Myocyte (in vitro differentiated cells): ENCODE data around the gene TIMM22. TPM values are rescaled to one million over a fixed set of nuclear protein-coding genes. Genes with fewer than 3 reads are reported as not detected.
A peak's percentile ranks its signal among the peaks of the same experiment; 100 is the strongest.
"Not testable (repeated sequence)": the region's sequence is repeated elsewhere in the genome, so short reads cannot be mapped to it uniquely, and the experiment has no call there.

Source experiments
- DNase-seq: peaks from one replicate; pipeline ENCODE4 v3.0.0-alpha.2; 2012; ENCODE audit warnings: low read depth
- total RNA-seq: library from RNA; depleted of rRNA; stranded (reverse); fragments of >200 nt; gene quantifications from 2 replicates; pipeline ENCODE4 v1.2.3, GENCODE V29; 2014

Gene TIMM22
- total RNA-seq, 1 donor from 2014 or later = 36.7 TPM

DNA sequence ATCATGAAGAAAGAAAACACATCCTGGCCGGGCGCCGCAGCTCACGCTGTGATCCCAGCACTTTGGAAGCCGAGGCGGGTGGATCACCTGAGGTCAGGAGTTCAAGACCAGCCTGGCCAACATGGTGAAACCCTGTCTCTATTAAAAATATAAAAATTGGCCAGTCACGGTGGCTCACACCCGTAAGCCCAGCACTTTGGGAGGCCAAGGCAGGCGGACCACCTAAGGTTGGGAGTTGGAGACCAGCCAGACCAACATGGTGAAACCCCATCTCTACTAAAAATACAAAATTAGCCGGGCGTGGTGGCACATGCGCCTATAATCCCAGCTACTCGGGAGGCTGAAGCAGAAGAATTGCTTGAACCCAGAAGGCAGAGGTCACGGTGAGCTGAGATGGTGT lies 25.1 kb upstream of the TIMM22 start:
- DNase-seq = not testable (repeated sequence)

DNA sequence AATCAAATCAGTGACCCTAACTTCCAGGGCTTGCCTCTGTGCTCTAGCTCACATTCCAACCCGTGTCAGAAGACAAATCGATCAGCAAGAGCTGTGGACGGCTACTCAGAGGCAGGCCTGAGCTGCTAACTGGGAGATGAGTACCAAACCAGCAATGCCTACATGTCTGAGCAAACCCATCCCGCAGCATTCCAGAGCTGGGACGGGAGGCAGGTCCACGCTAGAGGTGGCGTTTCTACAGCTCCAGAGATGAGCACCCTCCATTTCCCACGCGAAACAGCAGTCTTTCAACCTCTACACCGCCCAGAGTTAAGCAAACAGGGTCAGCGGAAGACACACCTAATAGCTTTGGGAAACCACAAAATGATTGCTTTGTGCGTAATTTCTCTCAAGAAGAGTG lies 23.9 kb upstream of the TIMM22 start:
- no peak for DNase-seq

DNA sequence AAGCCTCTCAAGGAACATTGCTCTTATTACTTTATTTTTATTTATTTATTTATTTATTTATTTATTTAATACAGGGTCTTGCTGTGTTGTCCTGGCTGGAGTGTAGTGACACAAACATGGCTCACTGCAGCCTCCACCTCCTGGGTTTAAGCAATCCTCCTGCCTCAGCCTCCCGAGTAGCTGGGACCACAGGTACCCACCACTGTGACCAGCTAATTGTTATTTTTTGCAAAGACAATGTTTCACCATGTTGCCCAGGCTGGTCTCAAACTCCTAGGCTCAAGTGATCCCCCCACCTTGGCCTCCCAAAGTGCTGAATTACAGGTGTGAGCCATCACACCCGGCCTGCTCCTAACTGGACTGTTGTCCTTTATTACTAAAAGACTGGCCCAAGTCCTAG lies 22.2 kb upstream of the TIMM22 start:
- DNase-seq = not testable (repeated sequence)

DNA sequence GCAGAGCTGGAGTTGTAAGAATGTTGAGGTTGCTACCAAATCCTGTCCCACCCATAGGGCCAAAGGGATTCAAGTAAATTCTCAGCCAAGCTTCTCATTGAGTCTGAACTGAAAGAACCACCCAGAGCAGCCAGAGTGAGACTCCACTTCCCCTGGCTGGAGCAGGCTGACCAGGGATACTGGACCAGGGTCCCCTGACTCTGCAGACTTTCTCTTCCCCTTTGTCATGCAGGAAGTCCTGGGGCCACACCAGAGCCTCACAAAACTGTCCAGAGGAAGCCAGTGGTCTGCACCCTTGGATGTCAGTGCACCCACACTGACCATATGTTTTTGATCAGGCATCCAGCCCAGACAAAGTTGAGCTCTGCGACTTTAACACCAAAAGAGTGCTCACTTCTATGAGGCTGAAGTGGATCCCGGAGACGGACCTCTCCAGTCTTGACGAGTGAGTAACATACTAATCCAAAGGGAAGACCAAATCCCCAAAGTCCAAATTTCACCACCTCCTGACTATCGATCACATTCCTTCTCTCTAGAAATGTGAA lies 21.5 kb upstream of the TIMM22 start:
- no peak for DNase-seq

DNA sequence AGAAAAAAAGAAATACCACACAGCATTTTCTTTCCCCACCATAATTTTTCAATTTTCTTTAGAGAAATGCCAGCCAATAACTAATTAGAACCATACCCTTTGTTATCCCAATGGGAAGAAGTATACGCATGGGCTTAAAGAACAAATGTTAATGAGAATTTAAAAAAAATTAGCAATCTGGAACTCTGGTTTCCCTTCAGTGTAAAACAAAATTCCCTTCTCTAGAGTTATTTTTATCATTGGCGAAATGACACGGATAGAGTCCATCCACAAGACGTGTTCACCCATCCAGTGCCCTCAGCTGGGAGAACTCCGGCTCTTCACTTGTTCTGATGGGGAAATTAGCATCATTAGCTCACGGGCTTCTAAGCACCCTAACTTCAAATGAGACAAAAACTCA lies 20.6 kb upstream of the TIMM22 start:
- DNase-seq = no peak

DNA sequence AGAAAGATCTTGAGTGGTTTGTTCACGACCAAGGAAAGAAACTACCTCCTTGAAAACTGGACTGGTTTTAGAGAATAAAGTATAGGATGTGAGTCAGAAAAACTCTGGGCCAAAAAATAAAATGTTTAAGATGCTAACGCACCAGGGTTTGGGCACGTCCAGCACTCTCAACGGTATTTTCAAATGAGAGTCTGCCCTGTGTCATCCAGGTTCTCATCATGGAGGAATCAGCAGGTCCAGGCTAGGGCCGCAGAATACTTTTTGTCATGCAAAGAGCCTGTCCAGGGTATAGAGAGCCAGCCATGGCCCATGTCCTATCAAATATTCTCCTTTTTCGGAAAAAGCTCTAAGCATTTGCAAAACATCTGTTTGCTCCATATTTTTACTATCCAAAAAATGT lies 19.8 kb upstream of the TIMM22 start:
- no peak for DNase-seq

DNA sequence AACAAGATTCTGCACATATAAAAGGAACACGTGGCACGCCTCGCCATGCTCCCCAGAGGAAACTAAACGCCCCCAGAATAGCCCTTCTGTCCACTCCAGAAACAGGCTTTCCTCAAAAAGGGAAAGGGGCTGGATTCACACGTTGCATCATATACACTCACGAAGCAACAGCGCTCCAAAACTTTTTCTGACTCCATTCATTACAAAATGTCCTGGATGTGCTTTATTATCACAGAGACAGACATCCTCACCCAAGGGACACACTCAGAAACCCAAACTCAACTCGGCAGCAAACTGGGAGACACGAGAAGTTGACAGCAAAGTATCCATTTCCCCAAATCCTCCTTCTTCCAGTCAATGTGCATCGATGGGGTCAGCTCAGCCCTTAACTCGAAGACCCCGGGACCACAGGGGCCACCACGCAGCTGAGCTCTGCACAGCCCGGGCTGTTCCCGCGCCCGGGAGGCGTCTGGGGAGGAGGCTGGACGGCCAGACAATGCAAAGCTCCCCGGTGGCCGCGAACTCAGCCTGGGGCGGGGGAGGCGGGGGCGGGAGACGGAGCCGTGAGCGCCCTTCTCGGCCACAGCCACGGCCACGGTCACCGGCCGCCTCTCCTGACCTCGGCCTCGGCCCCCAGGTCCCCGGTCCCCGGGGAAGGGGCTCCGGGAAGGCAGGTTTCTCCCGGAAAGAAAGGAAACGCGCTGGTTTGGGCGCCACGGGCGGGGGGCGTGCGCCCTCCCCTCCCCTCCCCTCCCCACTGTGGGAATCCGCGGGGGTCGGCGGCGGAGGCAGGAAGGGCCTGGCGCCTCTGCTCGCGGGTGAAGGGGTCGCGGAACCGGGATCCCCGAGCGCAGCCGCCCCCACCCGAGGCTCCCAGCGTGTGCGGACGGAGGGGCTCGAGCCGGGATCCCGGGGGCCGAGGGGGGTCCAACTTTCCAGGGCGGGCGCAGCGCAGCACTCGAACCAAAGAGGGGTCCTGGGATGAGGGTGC lies 18.5 kb upstream of the TIMM22 start:
- DNase-seq = no peak

DNA sequence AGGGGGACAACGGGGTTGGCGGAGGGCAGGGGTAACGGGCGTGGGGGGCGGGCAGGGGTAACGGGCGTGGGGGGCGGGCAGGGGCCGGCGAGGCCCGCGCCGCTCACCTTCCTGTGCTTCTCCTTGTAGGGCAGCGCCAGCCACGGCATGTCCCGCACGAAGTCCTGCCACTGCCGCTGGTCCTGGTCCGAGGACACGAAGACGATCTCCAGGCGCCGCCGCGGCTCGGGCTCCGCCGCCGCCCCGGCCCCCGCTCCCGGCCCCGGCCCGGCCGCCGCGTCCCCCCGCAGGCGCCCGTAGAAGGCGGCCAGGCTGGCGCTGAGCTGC lies 17.8 kb upstream of the TIMM22 start:
- DNase-seq = no peak

DNA sequence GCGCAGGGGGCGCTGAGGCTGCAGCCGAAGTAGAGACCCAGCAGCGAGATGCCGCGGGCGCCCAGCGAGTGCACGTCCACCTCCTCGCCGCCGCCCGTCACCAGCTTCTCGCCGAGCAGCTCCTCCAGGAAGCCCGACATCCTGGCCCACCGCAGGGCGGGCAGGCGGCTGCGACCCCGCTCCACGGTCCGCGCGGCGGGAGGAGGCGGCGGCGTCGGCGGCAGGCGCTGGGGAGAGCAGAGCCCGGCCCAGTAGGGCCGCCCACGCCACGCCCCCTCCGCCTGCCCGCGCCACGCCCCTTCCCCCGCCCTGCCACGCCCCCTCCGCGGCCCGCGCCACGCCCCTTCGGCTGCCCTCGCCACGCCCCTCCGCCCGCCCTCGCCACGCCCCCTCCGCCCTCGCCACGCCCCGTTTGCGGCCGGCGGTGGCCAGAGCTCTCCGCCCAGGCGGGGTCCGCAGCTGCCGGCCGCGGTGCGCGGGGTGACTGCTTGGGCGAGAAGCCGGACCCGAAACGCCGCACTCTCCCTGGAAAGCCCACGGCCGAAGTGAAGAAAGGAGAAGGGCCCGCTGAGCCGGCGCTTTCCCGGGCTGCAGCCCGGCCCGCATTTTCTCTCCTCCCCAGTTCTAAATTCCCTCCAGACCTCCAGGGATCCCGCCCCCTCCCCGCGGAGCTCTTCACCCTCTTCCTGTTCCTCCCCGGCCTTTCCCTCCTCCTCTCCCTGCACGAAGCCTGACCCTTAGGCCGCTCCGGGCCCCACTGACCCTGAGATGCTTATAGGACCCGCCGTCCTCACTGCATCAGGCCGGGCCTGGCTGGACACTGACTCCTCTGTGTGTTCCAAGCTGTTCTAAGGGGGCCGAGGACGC lies 17.2 kb upstream of the TIMM22 start, which contains the start of gene NXN:
Gene NXN (minus strand): TSS at position 238 of the 867 bp plus-strand sequence.
- peak; percentile 79 for DNase-seq

DNA sequence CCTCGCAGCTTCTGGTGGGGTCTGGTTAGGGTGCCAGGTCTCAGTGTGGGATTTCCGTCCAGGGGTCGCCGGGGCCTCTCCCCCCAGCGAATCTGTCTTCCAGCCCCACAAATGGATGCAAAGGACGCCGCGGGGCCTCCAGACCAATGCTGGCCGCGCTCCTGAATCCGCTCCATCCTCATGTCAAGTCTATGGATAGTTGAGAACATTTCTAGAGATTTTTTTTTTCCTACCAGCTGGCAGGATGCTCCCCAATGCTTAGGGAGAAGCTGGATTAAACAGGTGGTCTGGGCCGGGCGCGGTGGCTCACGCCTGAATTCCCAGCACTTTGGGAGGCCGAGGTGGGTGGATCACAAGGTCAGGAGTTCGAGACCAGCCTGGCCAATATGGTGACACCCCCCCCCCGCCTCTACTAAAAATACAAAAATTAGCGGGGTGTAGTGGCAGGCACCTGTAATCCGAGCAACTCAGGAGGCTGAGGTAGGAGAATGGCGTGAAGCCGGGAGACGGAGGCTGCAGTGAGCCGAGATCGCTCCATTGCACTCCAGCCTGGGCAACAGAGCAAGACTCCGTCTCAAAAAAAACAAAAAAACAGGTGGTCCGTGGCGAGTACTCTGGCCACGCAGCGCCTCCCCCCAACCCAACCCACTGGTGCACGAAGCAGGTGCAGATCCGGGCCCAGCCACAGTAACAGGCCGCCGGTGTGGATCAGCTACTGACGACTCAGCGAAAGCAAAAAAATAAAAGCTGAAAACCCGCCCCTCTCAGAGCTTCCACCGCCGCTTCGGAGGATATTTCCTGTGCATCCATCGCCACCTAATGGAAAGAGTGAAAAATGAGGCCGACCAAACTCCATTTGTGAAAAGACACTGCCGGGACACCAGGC lies 16.3 kb upstream of the TIMM22 start:
- DNase-seq = peak; percentile 92

DNA sequence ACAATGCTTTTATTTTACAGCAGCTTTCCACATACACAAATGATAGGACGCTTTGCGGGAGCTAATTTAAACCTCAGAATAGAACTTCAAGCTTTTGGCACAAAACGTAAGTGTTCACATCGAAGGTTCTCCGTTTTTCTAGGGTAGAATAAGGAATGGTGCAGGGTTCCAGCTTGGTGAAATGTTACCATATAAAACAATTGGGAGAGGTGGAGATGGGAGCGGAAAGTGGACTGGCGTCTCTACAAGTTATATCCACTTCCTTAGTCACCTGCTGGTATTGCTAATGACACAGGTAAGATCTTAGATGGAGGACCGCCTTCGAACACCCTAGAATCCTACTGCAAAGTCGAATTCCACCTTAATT lies 15.7 kb upstream of the TIMM22 start:
- DNase-seq = no peak

DNA sequence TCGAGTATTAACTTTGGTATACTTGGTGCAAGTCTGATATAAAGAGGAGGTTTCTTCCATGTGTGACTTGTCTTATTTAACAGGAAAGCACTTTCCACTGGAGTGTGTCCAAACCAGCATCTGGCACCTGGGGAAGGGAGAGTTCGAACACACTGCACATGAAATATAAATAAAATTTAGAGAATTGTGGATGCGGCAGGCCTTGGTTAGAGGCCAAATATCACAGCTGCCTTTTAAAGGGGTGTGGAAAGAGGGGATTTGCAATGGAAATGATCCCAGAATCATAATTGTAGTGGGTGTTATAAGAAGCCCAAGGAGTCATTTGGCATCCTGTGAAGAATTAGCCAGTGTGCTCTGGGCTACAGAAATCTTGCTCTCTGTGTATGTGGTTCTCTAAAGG lies 13.0 kb upstream of the TIMM22 start:
- DNase-seq = no peak

DNA sequence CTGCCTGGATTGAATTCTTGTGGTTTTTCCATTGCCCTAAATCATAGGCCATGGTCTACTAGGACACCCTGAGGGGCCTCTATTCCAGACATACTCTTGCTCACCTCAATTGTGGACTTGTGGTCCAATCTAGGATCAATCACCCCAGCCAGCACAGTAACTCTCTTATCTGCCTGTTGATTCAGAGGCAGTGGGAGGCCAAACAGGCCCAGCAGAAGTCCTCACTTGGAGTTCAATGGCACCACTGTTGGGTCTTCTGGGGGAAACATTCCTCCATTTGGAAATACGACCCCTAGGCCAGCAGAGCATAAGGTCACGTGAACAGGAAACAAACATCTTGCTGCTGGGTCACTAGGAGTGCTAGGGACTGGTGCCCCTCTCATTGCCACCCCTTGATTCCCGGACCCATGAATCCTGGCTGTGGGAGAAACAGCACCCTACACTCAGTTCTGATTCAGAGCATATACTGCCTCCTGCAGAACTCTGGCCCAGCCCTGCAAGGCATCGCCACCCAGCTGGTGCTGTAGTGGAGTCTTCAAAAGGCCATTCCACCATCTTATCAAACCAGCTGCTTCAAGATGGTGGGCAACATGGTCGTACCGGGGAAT lies 10.5 kb upstream of the TIMM22 start:
- DNase-seq = no peak

DNA sequence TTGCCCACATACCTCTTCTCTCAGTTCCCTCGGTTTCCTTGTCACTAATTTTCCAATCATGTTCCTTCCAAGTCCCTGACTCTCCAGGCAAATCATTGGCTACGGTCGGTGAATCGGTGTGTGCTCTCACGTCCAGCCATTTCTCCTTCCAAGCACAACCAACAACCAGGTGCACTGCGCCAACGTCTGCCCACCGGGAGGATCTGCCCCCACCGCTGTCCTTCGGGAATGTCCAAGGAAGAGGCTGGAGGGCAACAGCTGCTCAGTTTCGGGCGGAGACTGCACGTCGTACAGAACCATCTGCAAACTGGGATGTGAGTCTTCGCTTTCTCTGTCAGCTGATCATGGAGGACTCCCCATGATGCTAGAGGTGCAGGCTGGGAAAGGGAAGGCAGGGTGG lies 9.0 kb upstream of the TIMM22 start:
- DNase-seq = no peak

DNA sequence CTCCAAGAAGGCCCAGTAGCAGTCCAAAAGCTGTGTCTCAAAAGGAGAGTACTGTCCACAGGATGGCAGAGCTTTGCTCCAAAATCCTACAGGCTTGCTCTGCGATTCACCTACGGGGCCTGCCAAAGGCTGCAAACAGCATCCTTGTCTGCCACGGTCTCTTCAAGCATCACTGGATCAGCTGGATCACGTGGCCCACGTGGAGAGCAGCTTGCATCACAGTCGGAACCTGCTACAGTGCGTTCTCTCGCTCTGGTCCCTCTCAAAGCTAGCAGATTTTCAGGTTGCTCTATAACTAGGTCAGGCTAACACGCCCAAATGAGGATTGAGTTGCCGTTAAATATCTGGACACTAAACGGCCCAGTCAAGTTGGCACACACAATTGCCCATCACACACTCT lies 8.4 kb upstream of the TIMM22 start:
- DNase-seq = no peak

DNA sequence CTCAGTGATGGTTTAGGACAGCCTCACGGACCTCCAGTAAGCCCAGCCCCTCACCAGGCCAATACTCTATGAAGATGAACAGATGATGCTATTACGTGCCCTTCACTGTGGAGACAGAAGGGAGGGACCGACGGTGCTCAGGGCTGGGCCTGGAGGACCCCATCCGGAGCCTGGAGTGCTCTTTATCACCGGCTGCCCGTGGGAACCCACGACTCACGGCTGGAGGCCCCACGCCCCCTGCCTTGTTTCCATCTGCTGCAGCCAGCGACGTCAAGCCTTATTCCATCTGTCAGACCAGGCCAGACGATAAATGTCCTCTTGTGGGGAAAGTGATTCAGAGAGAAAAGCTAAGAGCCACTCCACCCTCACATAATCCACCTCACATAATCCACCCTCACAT lies 4.0 kb upstream of the TIMM22 start:
- no peak for DNase-seq

DNA sequence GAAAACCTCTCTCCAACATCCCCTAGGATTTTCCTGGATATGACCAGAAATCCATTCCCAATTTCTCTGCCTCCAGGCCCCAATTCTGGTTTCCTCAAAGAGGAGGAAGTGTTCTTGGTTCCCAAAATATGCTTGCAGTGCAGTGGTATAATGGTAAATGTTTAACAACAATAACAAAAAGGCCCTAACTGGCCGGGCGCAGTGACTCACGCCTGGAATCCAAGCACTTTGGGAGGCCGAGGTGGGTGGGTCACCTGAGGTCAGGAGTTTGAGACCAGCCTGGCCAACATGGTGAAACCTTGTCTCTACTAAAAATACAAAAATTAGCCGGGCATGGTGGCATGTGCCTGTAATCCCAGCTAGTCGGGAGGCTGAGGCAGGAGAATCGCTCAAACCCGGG lies 1.6 kb upstream of the TIMM22 start:
- DNase-seq = not testable (repeated sequence)

DNA sequence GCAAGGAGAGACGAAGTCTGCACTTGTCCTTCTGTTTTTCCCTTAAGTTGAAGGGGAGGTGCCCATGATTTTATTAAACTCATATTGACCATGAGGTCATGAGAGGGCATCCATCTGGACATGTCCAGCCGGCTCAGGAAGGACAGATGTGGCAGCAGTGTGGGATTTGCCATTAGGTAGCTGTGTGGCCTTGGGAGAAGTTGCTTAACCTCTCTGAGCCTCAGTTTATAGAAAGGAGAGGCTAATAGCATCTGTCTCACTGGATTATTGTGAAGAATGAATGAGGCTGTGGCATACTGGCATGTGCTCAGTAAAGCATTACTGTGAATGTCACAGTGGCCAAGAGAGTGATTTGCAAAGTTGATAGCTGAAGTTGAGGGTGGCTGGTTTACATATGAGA lies 1.2 kb downstream of the TIMM22 start:
- no peak for DNase-seq

DNA sequence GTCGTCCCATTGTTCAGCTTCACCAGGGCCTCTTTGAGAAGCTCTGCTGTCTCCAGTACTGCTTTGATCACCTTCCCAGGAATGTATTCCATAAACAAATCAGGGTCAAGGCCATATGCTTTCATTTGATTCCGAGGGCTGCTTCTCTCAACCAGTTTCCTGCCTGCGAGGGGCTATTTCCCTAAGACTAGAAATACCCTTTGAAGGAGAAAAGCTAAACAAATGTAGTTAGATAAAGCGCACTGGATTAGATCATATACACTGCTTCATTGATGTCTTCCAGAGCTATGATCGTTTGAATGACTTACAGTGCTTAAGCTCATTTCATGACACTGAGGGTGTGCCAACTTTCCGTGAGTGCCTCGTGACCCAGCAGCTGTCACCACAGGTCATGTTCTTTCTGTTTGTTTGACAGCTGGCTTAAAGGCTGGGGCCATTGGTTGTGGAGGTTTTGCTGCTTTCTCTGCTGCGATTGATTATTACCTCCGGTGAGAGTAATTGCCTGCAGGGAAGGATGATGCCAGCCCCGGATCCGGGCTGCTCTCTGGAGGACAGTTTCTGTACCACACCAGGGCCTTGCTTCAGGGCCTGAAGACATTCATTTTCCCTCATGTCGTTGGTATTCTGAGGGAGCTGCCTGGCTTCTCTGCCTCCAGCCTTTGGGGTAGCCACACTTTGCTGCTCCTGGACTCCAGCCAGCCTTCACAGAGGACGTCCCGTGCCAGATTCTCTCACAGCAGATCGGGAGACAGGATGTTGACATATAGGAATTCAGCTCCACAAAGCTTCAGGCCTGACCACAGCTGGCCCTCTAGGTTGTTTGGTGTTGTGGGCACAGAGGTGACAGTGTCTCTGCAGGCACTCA lies 3.9 kb downstream of the TIMM22 start:
- peak; percentile 95 for DNase-seq
